ENCODE results near the gene EFHC1. TPM values are rescaled to one million over a fixed set of nuclear protein-coding genes. Genes with fewer than 3 reads are reported as not detected.
"Not testable (repeated sequence)": the region's sequence is repeated elsewhere in the genome, so short reads cannot be mapped to it uniquely, and the experiment has no call there.

The EFHC1 gene
- total and polyA plus RNA-seq, 2 experiments from 2014 or later: 24.3 to 28.0 TPM

- TF ChIP-seq ZNF462 (CRISPR knock-in tag; IDR thresholded peaks at IDR 0.05): no peak
- TF ChIP-seq JUNB (IDR thresholded peaks at IDR 0.05; ENCODE audit: unreplicated experiment): no peak
- no peak for TF ChIP-seq REST (IDR thresholded peaks at IDR 0.05; ENCODE audit: unreplicated experiment)
- no peak for TF ChIP-seq EZH2phosphoT487 (IDR thresholded peaks at IDR 0.05; ENCODE audit: unreplicated experiment)
- no peak for TF ChIP-seq STAT1 (IDR thresholded peaks at IDR 0.05; ENCODE audit: unreplicated experiment)
- TF ChIP-seq CREB1 (CRISPR knock-in tag; IDR thresholded peaks at IDR 0.05; ENCODE audit: low read depth): no peak
- no peak for TF ChIP-seq CTCF (conservative IDR thresholded peaks at IDR 0.05; ENCODE audit: low read depth in 2 of 2)
- no peak for TF ChIP-seq ZNF114 (CRISPR knock-in tag; IDR thresholded peaks at IDR 0.05)
Observed at GRCh38 chr6:52457096-52457495, 37.0 kb downstream of the EFHC1 start (continued).

GRCh38 chr6:52461194-52461593, 41.1 kb downstream of the EFHC1 start:
- not testable (repeated sequence) for H3K4me1 Mint-ChIP-seq, H3K4me3 ChIP-seq, ATAC-seq

More at GRCh38 chr6:52461194-52461593, 41.1 kb downstream of the EFHC1 start:
- not testable (repeated sequence) for H3K36me3 ChIP-seq (ENCODE audit: insufficient read depth); H3K27ac Mint-ChIP-seq; DNase-seq (ENCODE audit: low spot score); H3K36me3 Mint-ChIP-seq (ENCODE audit: low read depth); H3K4me1 ChIP-seq (ENCODE audit: insufficient read depth); H3F3A ChIP-seq (replicated peaks; ENCODE audit: low read depth); H4K20me1 ChIP-seq (replicated peaks; ENCODE audit: insufficient read depth); H3K4me3 Mint-ChIP-seq; H3K4me2 ChIP-seq; H3K79me2 ChIP-seq (replicated peaks; ENCODE audit: insufficient read depth); H3K9me3 Mint-ChIP-seq; H2AFZ ChIP-seq; H3K27ac ChIP-seq (ENCODE audit: low read depth); H3K9me2 ChIP-seq (ENCODE audit: insufficient read depth); H3K27me3 ChIP-seq (ENCODE audit: insufficient read depth); H3K27me3 Mint-ChIP-seq (ENCODE audit: insufficient read depth, low read depth, poor library complexity)

Measured in GM23338 (cell line).